Medulla oblongata (tissue), 1 donor: Measurements from ENCODE around the gene GINS2.

Source experiments
- DNase-seq: peaks from one replicate; pipeline ENCODE4 v3.0.0-alpha.2; 2015; ENCODE audit errors: extremely low spot score

The GINS2 gene

GRCh38 chr16:85640254-85640558 lies 48.5 kb downstream of the GINS2 start:
- DNase-seq = no peak

- DNase-seq = peak; percentile 30
Observed at GRCh38 chr16:85639529-85640253, 49.1 kb downstream of the GINS2 start.

- DNase-seq = no peak
Observed at GRCh38 chr16:85638695-85639409, 49.9 kb downstream of the GINS2 start.

GRCh38 chr16:85637808-85638647 lies 50.7 kb downstream of the GINS2 start:
- DNase-seq = no peak

GRCh38 chr16:85637061-85637807 lies 51.5 kb downstream of the GINS2 start:
- no peak for DNase-seq

GRCh38 chr16:85636234-85636812 lies 52.4 kb downstream of the GINS2 start:
- no peak for DNase-seq

GRCh38 chr16:85635545-85636140 lies 53.1 kb downstream of the GINS2 start:
- no peak for DNase-seq

- DNase-seq = no peak
Observed at GRCh38 chr16:85634747-85635544, 53.8 kb downstream of the GINS2 start.

GRCh38 chr16:85633888-85634287 lies 54.9 kb downstream of the GINS2 start:
- no peak for DNase-seq

- no peak for DNase-seq
Observed at GRCh38 chr16:85633438-85633743, 55.4 kb downstream of the GINS2 start.

GRCh38 chr16:85632709-85633437 lies 55.9 kb downstream of the GINS2 start:
- DNase-seq = no peak

- DNase-seq = peak; percentile 15
Observed at GRCh38 chr16:85631802-85632393, 56.9 kb downstream of the GINS2 start.

GRCh38 chr16:85631230-85631629 lies 57.5 kb downstream of the GINS2 start:
- DNase-seq = no peak

- DNase-seq = no peak
Observed at GRCh38 chr16:85629853-85630252, 58.9 kb downstream of the GINS2 start.

GRCh38 chr16:85629326-85629725 lies 59.4 kb downstream of the GINS2 start:
- DNase-seq = peak; percentile 7

- DNase-seq = no peak
Observed at GRCh38 chr16:85628645-85629044, 60.1 kb downstream of the GINS2 start.

GRCh38 chr16:85628265-85628556 lies 60.5 kb downstream of the GINS2 start:
- no peak for DNase-seq

GRCh38 chr16:85627526-85628264 lies 61.1 kb downstream of the GINS2 start:
- DNase-seq = peak; percentile 13

GRCh38 chr16:85627089-85627488 lies 61.7 kb downstream of the GINS2 start:
- no peak for DNase-seq
